HepG2 (cell line): ENCODE results near the gene HBQ1. TPM values are rescaled to one million over a fixed set of nuclear protein-coding genes. Genes with fewer than 3 reads are reported as not detected.

Source experiments
- ASH2L ChIP-seq: fragments of 300-600, 200-600 bp; sonication (generic); IDR thresholded peaks from 2 replicates; pipeline ENCODE4 v1.7.0; 2017; ENCODE audit warnings: low read depth, mild to moderate bottlenecking, moderate library complexity, mixed read lengths, low read length; ENCODE audit not compliant: insufficient read length
- CEBPZ ChIP-seq: IDR thresholded peaks from 2 replicates; pipeline ENCODE4 v1.6.1; 2012; ENCODE audit warnings: low read length, improper control_type of control experiment
- FOXC1 ChIP-seq: sonication (generic); formaldehyde crosslinking; IDR thresholded peaks from 2 replicates; pipeline ENCODE4 v1.8.0; 2022; ENCODE audit warnings: mild to moderate bottlenecking, missing genetic modification reagents, borderline replicate concordance
- GTF2F1 ChIP-seq: fragments of 150-350 bp; IDR thresholded peaks from 2 replicates; pipeline ENCODE4 v1.6.1; 2014; ENCODE audit warnings: low read length
- SMARCE1 ChIP-seq: fragments of 450-650 bp; IDR thresholded peaks from 2 replicates; pipeline ENCODE4 v1.6.1; 2017; ENCODE audit warnings: borderline replicate concordance
- SOX13 ChIP-seq, 3 experiments: fragments of 450-650 bp in 1 of 3; sonication (generic) in 1 of 3; formaldehyde crosslinking in 1 of 3; IDR thresholded peaks in 2 of 3; conservative IDR thresholded peaks in 1 of 3; 2 replicates each; pipeline versions ENCODE4 v1.5.0 to v1.6.1; 2016 to 2020; ENCODE audit warnings: antibody characterized with exemption in 1 of 3, mild to moderate bottlenecking in 1 of 3, missing compliant biosample characterization in 1 of 3, missing genetic modification reagents in 1 of 3, moderate library complexity in 1 of 3
- TBX2 ChIP-seq: sonication (generic); formaldehyde crosslinking; IDR thresholded peaks from 2 replicates; pipeline ENCODE4 v1.5.0; 2020; ENCODE audit warnings: missing genetic modification reagents, mild to moderate bottlenecking, borderline replicate concordance
- ZIK1 ChIP-seq: sonication (generic); formaldehyde crosslinking; IDR thresholded peaks from 2 replicates; pipeline ENCODE4 v1.5.0; 2020; ENCODE audit warnings: mild to moderate bottlenecking, low read depth, missing genetic modification reagents, borderline replicate concordance
- ZNF816 ChIP-seq: sonication (generic); formaldehyde crosslinking; IDR thresholded peaks from 2 replicates; pipeline ENCODE4 v1.8.0; 2022; ENCODE audit warnings: missing genetic modification reagents, mild to moderate bottlenecking, borderline replicate concordance
- ZNF83 ChIP-seq: sonication (generic); formaldehyde crosslinking; IDR thresholded peaks from 2 replicates; pipeline ENCODE4 v1.4.0; 2020; ENCODE audit warnings: missing genetic modification reagents, mild to moderate bottlenecking, borderline replicate concordance
- ZNF878 ChIP-seq: sonication (generic); formaldehyde crosslinking; IDR thresholded peaks from 2 replicates; pipeline ENCODE4 v1.8.1; 2023; ENCODE audit warnings: mild to moderate bottlenecking, missing genetic modification reagents, moderate library complexity
- ZSCAN21 ChIP-seq: sonication (generic); formaldehyde crosslinking; IDR thresholded peaks from 2 replicates; pipeline ENCODE4 v1.8.0; 2022; ENCODE audit warnings: mild to moderate bottlenecking, missing genetic modification reagents, moderate library complexity, borderline replicate concordance
- ZZZ3 ChIP-seq: sonication (generic); formaldehyde crosslinking; IDR thresholded peaks from 2 replicates; pipeline ENCODE4 v1.4.0; 2020; ENCODE audit warnings: missing genetic modification reagents, mild to moderate bottlenecking, borderline replicate concordance
- polyA plus RNA-seq, 8 experiments: library from polyadenylated mRNA; depleted of rRNA in 3 of 8; stranded (reverse) in 7 of 8; unstranded in 1 of 8; fragments of >200 nt; fragmentation: Illumina TruSeq in 4 of 8; extraction: Trizol in 4 of 8; gene quantifications; 2 replicates each; pipeline versions ENCODE4 v1.2.1 to v1.2.3, GENCODE V29; 2011 to 2016; ENCODE audit warnings: low read depth in 4 of 8, missing spikeins in 1 of 8, mixed read lengths in 1 of 8; ENCODE audit not compliant: insufficient read depth in 1 of 8
- total RNA-seq, 5 experiments: library from RNA; depleted of rRNA; stranded (reverse); fragments of >200 nt; fragmentation: Illumina TruSeq; extraction: Trizol; gene quantifications; 2 replicates each; pipeline ENCODE4 v1.2.3, GENCODE V29; 2016; ENCODE audit warnings: low read depth in 1 of 5
- TF ChIP-seq, protein P1 (sequence below): sonication (generic); formaldehyde crosslinking; IDR thresholded peaks from 2 replicates; pipeline ENCODE4 v1.8.0; 2022; ENCODE audit warnings: mild to moderate bottlenecking, missing genetic modification reagents
- TF ChIP-seq, protein P2 (sequence below): sonication (generic); formaldehyde crosslinking; IDR thresholded peaks from 2 replicates; pipeline ENCODE4 v1.4.0; 2020; ENCODE audit warnings: missing genetic modification reagents

The HBQ1 gene
- total and polyA plus RNA-seq, 2 of the 13 experiments (the other 11 are each of a cell fraction or from before 2014, with no cell fraction given) = 4.9 to 7.4 TPM

DNA sequence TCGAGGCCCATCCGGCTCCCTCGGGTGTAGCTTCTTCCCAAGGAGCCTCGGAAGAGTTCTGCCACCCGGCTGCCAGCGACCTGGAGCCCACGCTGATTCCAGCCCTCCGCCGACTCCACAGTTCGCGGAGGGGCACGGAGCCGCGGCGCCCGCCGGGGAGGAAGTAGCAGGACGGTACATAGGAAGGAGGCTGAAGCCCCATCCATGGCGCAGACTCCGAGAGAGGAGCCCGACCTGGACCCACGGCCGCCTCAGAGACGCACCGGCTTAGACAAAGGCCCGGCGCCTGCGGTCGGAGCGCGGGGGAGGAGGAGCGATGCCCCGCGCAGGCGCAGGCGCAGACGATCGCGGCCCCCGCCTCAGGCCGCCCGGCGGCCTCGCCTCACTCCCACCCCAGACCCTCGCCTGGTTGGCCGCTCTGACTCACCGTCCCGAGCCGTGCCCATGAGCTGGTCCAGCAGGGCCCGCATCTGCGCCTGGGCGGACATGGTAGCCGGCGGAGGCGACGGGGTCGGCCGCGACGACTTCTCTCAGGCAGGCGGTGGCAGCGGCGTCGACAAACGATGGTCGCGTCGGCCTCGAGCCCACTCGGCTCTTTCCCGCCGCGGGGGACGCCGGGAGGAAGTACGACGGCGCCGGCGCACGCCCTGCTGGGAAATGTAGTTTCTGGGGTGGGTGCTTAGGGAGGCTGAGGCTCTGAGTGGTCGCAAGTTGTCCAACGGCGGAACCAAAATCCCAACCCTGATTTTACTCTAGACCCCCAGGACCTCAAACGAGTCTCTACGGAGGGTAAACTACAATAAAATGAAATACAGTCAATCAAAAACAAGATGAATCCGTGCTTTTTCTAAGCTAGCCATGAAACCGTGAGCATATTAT, 48.8 kb downstream of the HBQ1 start, which contains the start of gene LUC7L (continued):
- TF ChIP-seq, protein P1, sequence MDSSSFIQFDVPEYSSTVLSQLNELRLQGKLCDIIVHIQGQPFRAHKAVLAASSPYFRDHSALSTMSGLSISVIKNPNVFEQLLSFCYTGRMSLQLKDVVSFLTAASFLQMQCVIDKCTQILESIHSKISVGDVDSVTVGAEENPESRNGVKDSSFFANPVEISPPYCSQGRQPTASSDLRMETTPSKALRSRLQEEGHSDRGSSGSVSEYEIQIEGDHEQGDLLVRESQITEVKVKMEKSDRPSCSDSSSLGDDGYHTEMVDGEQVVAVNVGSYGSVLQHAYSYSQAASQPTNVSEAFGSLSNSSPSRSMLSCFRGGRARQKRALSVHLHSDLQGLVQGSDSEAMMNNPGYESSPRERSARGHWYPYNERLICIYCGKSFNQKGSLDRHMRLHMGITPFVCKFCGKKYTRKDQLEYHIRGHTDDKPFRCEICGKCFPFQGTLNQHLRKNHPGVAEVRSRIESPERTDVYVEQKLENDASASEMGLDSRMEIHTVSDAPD (CRISPR knock-in tag) = peak; percentile 94
- TF ChIP-seq ZSCAN21 (peak; percentile 96), ZNF816 (CRISPR knock-in tag) (peak; percentile 98), GTF2F1 (peak; percentile 25; the same call in 1 of the 2 replicates), ZIK1 (CRISPR knock-in tag) (peak; percentile 99), ZZZ3 (peak; percentile 57; the same call in 1 of the 2 replicates), CEBPZ (no peak), ASH2L (peak; percentile 93), ZNF878 (CRISPR knock-in tag) (no peak), SOX13 (IDR thresholded peaks at IDR 0.05) (no peak), SOX13 (CRISPR knock-in tag; conservative IDR thresholded peaks at IDR 0.05 in 1 of 2, IDR thresholded peaks at IDR 0.05 in 1 of 2) (peak in 1 of 2 experiments; percentile 71; a peak in 2 of 4 replicates), ZNF83 (peak; percentile 94; the same call in 1 of the 2 replicates), SMARCE1 (no peak), FOXC1 (CRISPR knock-in tag) (peak; percentile 97), TBX2 (peak; percentile 85)
- TF ChIP-seq, protein P2, sequence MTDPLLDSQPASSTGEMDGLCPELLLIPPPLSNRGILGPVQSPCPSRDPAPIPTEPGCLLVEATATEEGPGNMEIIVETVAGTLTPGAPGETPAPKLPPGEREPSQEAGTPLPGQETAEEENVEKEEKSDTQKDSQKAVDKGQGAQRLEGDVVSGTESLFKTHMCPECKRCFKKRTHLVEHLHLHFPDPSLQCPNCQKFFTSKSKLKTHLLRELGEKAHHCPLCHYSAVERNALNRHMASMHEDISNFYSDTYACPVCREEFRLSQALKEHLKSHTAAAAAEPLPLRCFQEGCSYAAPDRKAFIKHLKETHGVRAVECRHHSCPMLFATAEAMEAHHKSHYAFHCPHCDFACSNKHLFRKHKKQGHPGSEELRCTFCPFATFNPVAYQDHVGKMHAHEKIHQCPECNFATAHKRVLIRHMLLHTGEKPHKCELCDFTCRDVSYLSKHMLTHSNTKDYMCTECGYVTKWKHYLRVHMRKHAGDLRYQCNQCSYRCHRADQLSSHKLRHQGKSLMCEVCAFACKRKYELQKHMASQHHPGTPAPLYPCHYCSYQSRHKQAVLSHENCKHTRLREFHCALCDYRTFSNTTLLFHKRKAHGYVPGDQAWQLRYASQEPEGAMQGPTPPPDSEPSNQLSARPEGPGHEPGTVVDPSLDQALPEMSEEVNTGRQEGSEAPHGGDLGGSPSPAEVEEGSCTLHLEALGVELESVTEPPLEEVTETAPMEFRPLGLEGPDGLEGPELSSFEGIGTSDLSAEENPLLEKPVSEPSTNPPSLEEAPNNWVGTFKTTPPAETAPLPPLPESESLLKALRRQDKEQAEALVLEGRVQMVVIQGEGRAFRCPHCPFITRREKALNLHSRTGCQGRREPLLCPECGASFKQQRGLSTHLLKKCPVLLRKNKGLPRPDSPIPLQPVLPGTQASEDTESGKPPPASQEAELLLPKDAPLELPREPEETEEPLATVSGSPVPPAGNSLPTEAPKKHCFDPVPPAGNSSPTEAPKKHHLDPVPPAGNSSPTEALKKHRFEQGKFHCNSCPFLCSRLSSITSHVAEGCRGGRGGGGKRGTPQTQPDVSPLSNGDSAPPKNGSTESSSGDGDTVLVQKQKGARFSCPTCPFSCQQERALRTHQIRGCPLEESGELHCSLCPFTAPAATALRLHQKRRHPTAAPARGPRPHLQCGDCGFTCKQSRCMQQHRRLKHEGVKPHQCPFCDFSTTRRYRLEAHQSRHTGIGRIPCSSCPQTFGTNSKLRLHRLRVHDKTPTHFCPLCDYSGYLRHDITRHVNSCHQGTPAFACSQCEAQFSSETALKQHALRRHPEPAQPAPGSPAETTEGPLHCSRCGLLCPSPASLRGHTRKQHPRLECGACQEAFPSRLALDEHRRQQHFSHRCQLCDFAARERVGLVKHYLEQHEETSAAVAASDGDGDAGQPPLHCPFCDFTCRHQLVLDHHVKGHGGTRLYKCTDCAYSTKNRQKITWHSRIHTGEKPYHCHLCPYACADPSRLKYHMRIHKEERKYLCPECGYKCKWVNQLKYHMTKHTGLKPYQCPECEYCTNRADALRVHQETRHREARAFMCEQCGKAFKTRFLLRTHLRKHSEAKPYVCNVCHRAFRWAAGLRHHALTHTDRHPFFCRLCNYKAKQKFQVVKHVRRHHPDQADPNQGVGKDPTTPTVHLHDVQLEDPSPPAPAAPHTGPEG (CRISPR knock-in tag) = peak; percentile 91
